Heart right ventricle (tissue), 16 donors: ENCODE measurements around the gene SHISA7. TPM values are rescaled to one million over a fixed set of nuclear protein-coding genes. Genes with fewer than 3 reads are reported as not detected.

Experiments
- ATAC-seq, 8 donors: fragments of 200-7000 bp; cut with Tn5 transposase; one replicate each; pipeline ENCODE4 v1.9.1; 2020; ENCODE audit warnings: mild to moderate bottlenecking in 8 of 8, moderate library complexity in 8 of 8, moderate number of reproducible peaks in 1 of 8
- DNase-seq, 2 donors: peaks; one replicate each; pipeline ENCODE4 v3.0.0-alpha.2; 2020
- H3K27ac ChIP-seq, 10 donors: fragments of 200-600 bp; sonication (generic) in 2 of 10; one replicate each; pipeline versions ENCODE4 v1.5.0 to v1.8.0; 2020 to 2022; ENCODE audit warnings: mild to moderate bottlenecking in 3 of 10
- H3K27me3 ChIP-seq, 7 donors: fragments of 200-600 bp; one replicate each; pipeline ENCODE4 v1.8.0; 2021 to 2022; ENCODE audit warnings: mild to moderate bottlenecking in 2 of 7
- H3K36me3 ChIP-seq, 9 donors: fragments of 200-600 bp; sonication (generic) in 1 of 9; one replicate each; pipeline versions ENCODE4 v1.5.0 to v1.8.0; 2020 to 2022; ENCODE audit warnings: mild to moderate bottlenecking in 2 of 9
- H3K4me1 ChIP-seq, 9 donors: fragments of 200-600 bp; sonication (generic) in 1 of 9; one replicate each; pipeline versions ENCODE4 v1.5.0 to v1.8.0; 2020 to 2022; ENCODE audit warnings: mild to moderate bottlenecking in 4 of 9
- H3K4me3 ChIP-seq, 10 donors: fragments of 200-600 bp; sonication (generic) in 2 of 10; one replicate each; pipeline versions ENCODE4 v1.5.0 to v1.8.0; 2020 to 2022; ENCODE audit warnings: mild to moderate bottlenecking in 7 of 10, moderate library complexity in 2 of 10
- H3K9me3 ChIP-seq, 11 donors: fragments of 200-600 bp in 10 of 11; sonication (generic) in 2 of 11; one replicate each; pipeline versions ENCODE4 v1.5.0 to v1.8.0; 2013 to 2022; ENCODE audit warnings: mild to moderate bottlenecking in 2 of 11, control low read depth in 1 of 11, moderate library complexity in 1 of 11
- WGBS, 2 donors: extraction: QIAGEN DNeasy Blood & Tissue Kit; methylation state at CpG; one replicate each; pipeline ENCODE4 v1.1.7; 2013; ENCODE audit warnings: inconsistent platforms in 1 of 2; 5-methylcytosine and 5-hydroxymethylcytosine counted together
- intact Hi-C, 10 donors: fragments of 100-400 bp; cut with DNase I; formaldehyde crosslinking; loops; one replicate each; pipeline versions ENCODE4 v1.11.1 to v1.14.2; 2022
- polyA plus RNA-seq, 2 donors: library from polyadenylated mRNA; stranded (reverse); fragments of 200-250 nt; gene quantifications; one replicate each; pipeline ENCODE4 v1.2.3, GENCODE V29; 2013
- total RNA-seq, 10 donors: library from RNA; stranded (reverse); fragmentation: NEBNext Ultra II Directional in 3 of 10; extraction: Animal tissue kit (Norgen Biotek cat#: 25700) in 3 of 10; gene quantifications; one replicate each; pipeline versions ENCODE4 v1.2.1 to v1.2.4, GENCODE V29; 2021 to 2023
- TF ChIP-seq, protein P1 (sequence below), 9 donors: fragments of 200-600 bp; sonication (generic) in 2 of 9; IDR thresholded peaks; one replicate each; pipeline versions ENCODE4 v1.5.0 to v1.8.0; 2021 to 2022; ENCODE audit warnings: antibody characterized with exemption in 9 of 9, mild to moderate bottlenecking in 5 of 9, moderate library complexity in 1 of 9
- donor health status: Arrhythmogenic right ventricular cardiomyopathy.
- donor health status: ischemic (EF 13 %, LVEDD 7.1; RV severe dilation, severe dysfunction).
- donor health status: healthy with polysubstance abuse.
- donor health status: DM: no; HTN: yes; CAD: no.
- donor health status: DM: no; HTN: no; CAD: no.
- donor health status: ischemic (EF 25% LVEDD 6.9; RV normal size, moderate dysfunction).
- donor health status: ischemic (EF 25% LVEDD 5.7; RV mildly dilated, moderate dysfunction).
- donor health status: healthy.
- donor health status: DM: yes; HTN: yes; CAD: no.
- donor health status: Ischemic cardiomyopathy.
- donor health status: ischemic (EF 35%, LVEDD 5.7; RV mildly dilated, moderate dysfunction).
- donor health status: nonischemic (EF 11% LVEDD 7.7; RV severe dilation, severe dysfunction).
- donor health status: DM: yes; HTN: yes; CAD: no.
- donor health status: PGD.
- donor health status: ischemic (EF 29% LVEDD 5.4; RV normal size, mild dysfunction).
- donor health status: nonischemic (EF 23%, LVEDD 6.1; RV moderate dilation, normal function).

The SHISA7 gene
- total and polyA plus RNA-seq, 12 donors, result under 0.01 TPM; not detected in 11

DNA sequence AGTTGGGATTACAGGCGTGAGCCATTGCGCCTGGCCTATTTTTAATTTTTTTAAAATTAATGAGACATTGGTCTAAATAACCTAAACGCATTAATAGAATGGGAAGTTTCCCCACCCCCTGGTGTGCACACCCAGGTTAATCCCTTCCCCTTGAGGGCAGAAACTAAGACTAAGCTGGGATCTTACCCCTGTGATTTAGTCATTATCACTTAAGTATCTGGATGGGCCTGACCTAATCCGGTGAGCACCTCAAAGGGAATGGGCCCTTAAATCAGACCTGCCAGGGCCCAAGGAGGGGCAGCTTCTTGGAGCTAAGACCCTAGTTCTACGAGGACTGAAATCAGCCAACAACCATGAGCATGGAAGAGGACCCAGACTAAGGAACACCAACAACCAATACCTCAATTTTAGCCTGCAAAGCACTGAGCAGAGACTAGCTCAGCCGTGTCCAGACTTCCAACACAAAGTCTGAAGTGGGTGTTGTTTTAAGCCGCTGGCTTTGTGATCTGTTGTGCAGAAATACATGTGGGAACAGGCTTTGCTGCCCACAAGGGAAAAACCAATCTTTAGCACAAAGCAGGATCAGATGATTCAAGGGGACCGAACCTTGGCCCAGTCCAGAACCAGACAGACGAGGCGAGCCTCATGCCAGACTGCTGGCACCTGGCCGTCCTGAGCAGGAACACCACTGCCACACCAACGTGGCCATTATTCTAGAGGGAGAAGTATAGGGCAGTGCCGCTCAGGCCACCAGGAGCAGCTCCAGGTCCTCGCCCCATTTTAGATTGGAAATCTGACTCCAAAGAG, 42.6 kb downstream of the SHISA7 start:
- H3K36me3 ChIP-seq, result peaks cover 0 to 59% (median 21%) of the 10 kb centered on the region in 9 donors
- 90% methylated on average over 14 of the region's 14 CpGs for WGBS, 2 donors
- peaks cover 0 to 7% (median 0%) of the 10 kb centered on the region in 9 donors for H3K4me1 ChIP-seq
- H3K9me3 ChIP-seq, result no peaks in the 10 kb centered on the region
- DNase-seq, result no peak
- TF ChIP-seq, protein P1, sequence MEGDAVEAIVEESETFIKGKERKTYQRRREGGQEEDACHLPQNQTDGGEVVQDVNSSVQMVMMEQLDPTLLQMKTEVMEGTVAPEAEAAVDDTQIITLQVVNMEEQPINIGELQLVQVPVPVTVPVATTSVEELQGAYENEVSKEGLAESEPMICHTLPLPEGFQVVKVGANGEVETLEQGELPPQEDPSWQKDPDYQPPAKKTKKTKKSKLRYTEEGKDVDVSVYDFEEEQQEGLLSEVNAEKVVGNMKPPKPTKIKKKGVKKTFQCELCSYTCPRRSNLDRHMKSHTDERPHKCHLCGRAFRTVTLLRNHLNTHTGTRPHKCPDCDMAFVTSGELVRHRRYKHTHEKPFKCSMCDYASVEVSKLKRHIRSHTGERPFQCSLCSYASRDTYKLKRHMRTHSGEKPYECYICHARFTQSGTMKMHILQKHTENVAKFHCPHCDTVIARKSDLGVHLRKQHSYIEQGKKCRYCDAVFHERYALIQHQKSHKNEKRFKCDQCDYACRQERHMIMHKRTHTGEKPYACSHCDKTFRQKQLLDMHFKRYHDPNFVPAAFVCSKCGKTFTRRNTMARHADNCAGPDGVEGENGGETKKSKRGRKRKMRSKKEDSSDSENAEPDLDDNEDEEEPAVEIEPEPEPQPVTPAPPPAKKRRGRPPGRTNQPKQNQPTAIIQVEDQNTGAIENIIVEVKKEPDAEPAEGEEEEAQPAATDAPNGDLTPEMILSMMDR (IDR thresholded peaks at IDR 0.05), result no peak
- H3K27ac ChIP-seq, result no peak overlapping the region
- H3K27me3 ChIP-seq, result no peaks in the 10 kb centered on the region
- no peak for ATAC-seq
- intact Hi-C loops, result no loop called here
- no peak overlapping the region for H3K4me3 ChIP-seq

DNA sequence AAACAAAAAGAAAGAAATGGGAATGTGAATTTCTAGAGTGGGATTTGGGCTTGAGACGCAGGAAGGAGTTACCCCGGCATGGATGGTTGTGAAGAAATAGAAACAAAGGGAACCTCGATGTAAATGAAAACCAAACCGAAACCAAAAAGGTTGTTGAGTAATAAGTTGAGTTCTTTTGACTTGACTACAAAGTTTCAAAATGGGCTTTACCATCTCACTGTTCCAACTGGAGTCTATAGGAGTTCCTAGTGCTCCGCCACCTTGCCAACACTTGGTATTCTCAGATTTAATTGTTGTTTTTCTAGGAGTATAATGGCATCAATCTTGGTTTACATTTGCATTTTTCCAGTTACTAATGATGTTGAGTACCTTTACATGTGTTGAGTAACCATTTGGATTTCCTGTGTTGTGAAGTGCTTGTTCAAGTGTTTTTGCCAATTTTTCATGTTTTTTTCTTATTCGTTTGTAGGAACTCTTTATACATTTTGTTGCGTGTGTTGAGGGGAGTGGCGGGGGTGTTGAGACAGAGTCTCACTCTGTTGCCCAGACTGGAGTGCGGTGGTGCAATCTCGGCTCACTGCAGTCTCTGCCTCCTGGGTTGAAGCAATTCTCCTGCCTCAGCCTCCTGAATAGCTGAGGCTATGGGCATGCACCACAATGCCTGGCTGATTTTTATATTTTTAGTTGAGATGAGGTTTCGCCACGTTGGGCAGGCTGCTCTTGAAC, 44.7 kb downstream of the SHISA7 start:
- peaks cover 0 to 40% (median 11%) of the 10 kb centered on the region in 9 donors for H3K36me3 ChIP-seq
- TF ChIP-seq, protein P1 (IDR thresholded peaks at IDR 0.05), result no peak
- peaks cover 0 to 4% (median 0%) of the 10 kb centered on the region in 9 donors for H3K4me1 ChIP-seq
- H3K4me3 ChIP-seq, result peak overlapping the region in 1 of 10 donors; percentile 0
- DNase-seq, result no peak
- H3K9me3 ChIP-seq, result no peaks in the 10 kb centered on the region
- no peaks in the 10 kb centered on the region for H3K27me3 ChIP-seq
- peak overlapping the region in 1 of 10 donors; percentile 21 for H3K27ac ChIP-seq
- no peak for ATAC-seq
- 87 to 90% methylated on average over 12 of the region's 12 CpGs for WGBS, 2 donors
- intact Hi-C loops, result no loop called here

DNA sequence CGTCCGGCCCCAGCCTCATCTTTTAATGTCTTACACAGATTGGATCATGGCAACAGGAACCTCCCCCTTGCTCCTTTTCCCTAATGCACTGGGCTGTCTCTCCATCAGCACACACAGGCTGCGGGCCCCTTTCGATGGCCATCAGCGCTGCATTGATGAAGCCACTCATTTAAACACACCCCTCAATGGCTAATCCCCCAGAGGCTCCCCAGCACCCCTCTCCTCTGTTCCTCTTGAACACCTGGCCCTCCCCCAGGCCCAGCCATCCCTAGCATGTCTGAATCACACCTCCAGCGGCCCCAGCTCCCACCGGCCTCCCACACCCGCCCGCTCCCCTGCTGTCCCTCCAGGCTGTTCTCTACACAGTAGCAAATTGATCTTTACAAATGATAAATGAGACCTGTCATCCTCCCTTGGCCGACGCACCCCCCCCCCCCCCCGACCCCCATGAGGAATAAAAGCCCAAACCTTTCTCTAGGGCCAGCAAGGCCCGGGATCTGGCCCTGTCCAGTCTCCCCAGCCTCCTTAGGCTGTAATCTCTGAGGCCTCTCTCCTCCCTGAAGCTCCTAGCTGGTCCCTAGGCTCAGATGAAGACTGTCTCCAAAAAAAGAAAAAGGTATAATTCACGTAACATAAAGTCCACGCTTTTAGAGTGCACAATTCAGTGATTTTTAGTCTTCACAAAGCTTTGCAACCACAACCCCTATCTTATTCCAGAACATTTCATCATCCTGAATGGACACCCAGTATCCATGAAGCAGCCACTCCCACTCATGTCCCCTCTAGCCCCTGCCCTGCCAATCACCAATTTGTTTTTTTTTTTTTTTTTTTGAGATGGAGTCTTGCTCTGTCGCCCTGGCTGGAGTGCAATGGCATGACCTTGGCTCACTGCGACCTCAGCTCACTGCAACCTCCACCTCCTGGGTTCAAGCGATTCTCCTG, 50.0 kb downstream of the SHISA7 start:
- Histone ChIP-seq H3K4me1 (peaks cover 5 to 24% (median 10%) of the 10 kb centered on the region in 9 donors), H3K9me3 (no peaks in the 10 kb centered on the region), H3K36me3 (peaks cover 0 to 47% (median 27%) of the 10 kb centered on the region in 9 donors), H3K27ac (no peak overlapping the region), H3K27me3 (no peaks in the 10 kb centered on the region), H3K4me3 (no peak overlapping the region)
- intact Hi-C loops, result no loop called here
- TF ChIP-seq, protein P1 (IDR thresholded peaks at IDR 0.05), result no peak
- DNase-seq (no peak), ATAC-seq (no peak)
- 73 to 74% methylated on average over 18 of the region's 18 CpGs for whole genome bisulfite sequencing, 2 donors
